Midbrain (tissue), 1 donor: ENCODE data around the gene KAZN.

ENCODE experiments used
- DNase-seq: peaks from one replicate; lab custom pipeline; 2025; lab: John Stamatoyannopoulos, UW

The KAZN gene

DNA sequence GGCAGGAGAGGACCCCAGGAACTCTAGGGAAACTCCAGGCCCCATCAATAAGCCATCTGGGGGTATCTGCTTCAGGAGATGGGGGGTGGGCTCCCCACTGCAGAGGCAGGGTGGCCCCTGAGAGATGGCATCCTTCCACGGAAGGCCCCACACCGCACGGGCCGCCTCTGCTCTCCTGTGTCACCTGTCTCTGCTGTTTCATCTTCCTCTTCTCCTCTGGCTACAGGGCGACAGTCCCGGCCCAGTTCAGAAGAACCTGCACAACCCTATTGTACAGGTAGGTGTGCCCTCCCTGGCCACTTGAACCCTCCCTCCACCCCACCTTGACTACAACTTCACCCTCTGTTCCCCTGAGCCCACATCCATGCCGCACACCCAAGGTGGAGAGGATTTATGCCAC lies 464.9 kb downstream of the KAZN start:
- DNase-seq = no peak

- no peak for DNase-seq
These were observed 465.3 kb downstream of the KAZN start for GRCh38 chr1:15063783-15064182.

GRCh38 chr1:15064217-15064929 lies 465.9 kb downstream of the KAZN start:
- no peak for DNase-seq

DNA sequence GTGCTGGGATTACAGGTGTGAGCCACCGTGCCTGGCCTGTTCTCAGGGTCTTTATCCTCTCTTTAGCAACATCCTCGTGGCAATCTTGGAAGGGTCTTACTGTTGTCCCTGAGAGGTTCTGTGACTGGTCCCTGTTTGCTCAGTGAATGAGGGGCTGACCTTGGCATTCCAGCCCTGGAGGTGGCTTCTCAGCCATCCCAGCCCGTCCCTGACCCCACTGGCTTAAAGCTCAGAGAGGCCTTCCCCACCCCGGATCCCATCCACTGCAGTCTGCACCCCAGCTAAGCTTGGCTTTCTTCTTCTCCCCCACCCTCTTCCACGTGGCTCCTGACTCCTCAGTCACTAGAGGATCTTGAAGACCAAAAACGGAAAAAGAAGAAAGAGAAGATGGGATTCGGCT lies 466.8 kb downstream of the KAZN start:
- DNase-seq = no peak

GRCh38 chr1:15065736-15066135 lies 467.3 kb downstream of the KAZN start:
- no peak for DNase-seq

- DNase-seq = no peak
These were observed 467.7 kb downstream of the KAZN start for GRCh38 chr1:15066191-15066590.

DNA sequence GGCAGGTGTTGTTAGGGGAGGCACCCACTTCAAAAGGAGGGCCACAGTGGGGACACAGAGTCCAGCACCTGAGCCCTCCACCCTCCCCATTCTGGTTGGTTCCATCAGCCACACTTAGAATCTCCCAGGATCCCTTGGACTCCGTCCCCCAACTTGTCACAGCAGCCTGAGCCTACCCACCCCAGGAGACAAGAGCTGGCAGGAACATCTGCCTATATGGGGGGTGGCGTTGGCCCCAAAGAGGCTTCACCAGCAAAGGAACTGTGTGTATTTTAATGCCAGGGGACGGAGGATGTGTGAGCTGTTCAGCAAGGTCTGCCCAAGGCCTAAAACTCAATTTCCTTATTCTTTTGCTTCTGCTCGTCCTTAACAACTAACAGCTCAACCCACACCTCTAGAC lies 468.7 kb downstream of the KAZN start:
- no peak for DNase-seq

DNA sequence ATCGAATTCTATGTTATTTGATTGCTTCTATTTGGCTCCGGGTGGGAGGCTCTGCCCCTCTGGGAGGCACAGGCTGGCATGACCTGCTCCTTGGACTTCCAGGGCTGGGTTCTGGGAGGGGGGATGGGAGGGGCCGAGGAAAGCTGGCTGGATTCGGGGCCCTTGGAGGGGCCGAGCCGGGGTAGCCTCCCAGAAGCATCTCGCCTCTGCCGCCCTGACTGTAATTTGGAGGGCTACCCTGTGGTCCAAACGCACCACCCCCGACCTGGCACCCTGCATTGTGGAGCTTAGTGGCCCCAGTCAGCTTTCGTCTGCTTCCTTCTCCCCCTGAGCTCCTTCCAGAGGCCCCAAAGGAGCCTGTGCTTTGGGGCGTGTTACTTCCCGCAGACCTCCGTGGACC lies 469.7 kb downstream of the KAZN start:
- DNase-seq = no peak

GRCh38 chr1:15068997-15069396 lies 470.5 kb downstream of the KAZN start:
- no peak for DNase-seq

GRCh38 chr1:15070145-15070748 lies 471.8 kb downstream of the KAZN start:
- DNase-seq = no peak

DNA sequence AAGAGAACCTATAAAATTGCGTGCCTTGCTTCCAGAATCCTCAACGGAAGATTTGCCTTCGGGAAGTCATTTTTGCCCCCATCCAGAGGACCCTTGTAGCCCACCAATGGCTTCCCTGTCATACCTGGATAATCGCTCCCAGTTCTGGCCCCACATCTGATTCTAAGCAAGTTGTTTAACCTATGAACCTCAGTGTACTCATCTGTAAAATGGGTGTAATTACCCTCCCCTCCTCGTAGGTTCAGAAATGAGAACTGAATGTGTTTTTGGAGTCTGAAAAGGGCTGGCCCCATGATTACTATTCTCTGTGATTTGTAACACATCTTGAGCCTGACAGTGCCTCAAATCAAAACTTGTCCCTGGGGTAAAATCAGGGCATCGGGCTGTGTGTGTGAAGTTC lies 473.5 kb downstream of the KAZN start:
- DNase-seq = no peak

DNA sequence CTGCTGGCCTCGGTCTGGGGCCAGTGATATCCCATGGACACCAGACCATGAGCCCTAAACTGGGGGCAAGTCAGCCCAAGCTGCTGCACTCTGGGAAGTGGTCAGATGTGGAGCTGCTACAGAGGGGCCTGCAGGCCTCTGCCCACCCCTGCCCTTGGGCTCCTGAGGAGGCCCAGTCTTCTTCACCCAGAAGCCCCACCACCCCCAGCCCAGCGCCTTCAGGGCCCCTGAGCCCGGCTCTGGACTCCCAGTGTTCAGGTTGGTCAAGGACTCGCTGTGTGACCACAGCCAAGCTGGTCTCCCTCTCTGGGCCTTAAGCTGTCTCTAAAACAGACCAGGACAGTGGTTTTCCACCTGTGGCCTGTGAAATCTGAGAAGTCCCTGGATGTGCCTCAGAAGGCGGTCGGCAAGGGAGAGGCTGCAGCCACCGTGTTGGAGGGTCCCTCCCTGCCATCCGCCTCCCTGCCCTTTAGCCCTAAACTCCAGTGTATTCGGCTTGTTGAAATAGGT lies 475.4 kb downstream of the KAZN start:
- DNase-seq = no peak

- DNase-seq = no peak
These were observed 476.7 kb downstream of the KAZN start for GRCh38 chr1:15075175-15075574.

GRCh38 chr1:15075817-15076216 lies 477.3 kb downstream of the KAZN start:
- DNase-seq = no peak

DNA sequence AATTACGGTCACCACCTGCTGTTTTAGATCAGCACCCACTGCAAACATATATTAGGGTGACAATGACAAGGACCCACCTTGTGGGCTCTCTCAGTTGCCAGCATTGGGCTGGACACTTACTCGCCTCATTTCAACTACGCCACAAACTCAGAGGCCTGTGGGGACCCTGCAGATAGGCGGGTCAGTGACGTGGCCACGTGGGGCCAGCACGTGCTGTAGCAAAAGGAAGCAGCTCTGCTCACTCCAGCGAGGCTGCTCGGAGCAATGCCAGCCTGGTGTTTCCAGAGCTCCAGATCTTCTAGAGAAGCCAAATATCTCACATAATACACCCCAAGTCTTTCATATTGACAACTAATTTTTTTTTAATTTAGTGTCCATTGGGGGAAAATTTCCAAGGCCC lies 478.3 kb downstream of the KAZN start:
- DNase-seq = no peak

DNA sequence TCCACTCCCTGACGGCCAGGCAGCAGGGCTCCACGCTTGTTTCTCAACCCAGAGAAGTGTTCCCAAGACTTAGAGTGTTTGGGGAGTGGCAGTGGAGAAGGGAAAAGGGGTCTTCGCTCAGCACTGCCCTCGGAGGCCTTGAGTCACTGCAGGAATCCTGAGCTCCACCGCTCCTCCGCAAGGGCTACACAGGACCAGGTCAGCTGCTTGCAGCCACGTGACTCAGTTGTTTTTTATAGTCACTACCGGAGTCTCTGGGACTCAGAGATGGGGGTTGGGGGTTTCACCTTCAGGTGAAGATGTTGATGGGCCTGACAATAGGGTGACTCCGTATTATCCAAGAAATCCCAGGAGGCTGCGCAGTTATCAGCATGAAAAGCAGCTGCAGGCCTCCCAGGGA lies 478.9 kb downstream of the KAZN start:
- DNase-seq = no peak

DNA sequence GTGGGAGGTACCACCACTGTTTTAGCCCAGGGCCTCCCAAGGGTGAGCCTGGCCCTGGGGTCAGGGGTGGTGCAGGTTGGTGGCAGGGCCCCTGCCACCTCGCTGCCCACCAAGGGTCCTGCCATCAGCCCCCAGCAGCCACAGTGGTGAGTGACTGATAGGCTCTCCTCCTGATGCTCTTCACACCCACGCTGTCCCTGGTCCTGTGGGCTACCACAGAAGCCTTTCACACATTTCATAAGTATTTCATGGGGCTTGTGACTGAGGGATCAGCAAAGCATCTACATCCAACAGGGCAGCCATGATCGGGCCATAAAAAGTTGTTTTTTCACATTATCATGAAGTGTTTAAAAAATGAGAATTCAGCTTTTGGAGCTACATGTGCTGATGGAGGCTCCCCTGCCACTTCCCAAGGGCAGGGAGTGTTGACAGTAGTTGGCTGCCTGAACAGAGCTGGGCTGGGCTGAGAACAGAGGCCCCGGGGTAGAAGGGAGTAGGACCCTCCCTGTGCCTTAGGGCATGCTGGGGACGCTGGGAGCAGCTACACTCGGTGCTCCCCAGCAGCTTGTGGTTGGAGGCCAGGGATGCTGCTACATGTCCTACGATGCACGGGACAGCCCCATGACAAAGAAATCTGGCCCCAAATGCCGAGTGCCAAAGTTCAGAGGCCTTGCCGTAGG lies 482.0 kb downstream of the KAZN start:
- no peak for DNase-seq

DNA sequence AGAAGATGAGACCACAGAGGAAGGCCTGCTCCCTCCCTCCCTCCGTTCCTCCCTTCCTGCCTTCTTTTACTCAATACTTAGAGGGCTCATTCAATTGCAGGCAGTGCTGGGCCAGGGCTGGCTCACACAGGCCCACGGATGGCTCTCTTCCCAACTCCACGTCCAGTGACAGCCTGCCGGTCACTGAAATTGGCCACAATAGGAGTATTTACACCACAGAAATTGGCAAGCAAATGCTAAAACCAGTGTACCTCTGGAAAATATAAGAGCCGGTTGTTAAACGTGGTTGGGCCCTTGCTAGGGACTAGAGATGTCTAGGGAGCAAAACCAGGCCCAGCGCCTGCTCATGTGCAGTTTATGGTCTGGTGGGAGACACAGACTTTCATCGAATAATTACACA lies 482.6 kb downstream of the KAZN start:
- DNase-seq = no peak

DNA sequence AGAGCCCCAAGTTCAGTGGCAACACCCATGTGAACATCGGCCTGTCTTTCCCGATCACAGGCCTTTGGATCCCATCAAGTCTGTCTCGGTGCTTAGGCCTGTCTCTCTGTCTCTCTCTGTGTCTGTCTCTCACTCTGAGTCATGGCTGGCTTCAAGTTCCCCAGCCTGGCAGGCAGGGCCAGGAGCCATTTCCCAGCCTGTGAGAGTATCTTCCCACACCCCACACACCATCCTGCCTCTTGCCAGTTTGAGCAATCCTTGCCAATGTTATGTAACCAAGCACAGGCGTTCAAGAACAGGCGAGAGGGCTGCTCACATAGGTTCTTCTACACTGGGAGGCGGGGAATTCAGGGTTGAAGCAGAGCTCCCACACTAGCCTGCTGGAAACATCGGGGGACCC lies 485.1 kb downstream of the KAZN start:
- no peak for DNase-seq

DNA sequence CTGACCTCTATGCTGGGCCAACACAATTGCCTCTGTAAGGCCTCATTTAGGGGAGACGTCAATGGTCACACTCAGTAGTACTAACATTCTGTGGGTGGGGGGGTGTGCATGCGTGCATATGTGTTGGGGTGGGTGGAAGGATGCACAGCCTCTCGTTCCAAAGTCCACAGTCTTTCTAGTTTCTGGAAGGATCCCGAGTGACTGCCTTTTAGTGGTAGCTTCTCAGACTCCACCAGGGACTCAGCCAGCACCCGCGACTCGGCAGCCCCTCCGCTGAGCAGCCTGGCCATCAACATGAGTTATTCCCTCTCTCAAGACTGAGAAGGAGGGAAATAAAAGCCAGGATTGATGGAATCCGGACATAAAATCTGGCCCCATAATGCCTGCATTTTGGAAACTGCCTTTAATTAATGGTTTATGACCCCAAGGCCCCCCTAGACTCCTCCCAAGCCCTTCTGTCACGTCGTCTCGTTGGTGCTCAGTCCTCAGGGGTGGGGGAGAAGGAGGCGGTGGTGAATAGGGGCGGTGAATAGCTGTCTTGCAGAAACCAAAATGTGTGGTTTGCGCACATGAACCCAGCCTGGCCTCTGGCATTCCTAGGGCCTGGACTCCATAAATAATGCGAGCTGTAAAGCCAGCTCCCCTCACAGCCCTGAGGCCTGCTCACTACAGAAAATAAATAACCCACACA lies 489.9 kb downstream of the KAZN start:
- peak; percentile 42 for DNase-seq

- DNase-seq = no peak
These were observed 490.9 kb downstream of the KAZN start for GRCh38 chr1:15089258-15089992.

DNA sequence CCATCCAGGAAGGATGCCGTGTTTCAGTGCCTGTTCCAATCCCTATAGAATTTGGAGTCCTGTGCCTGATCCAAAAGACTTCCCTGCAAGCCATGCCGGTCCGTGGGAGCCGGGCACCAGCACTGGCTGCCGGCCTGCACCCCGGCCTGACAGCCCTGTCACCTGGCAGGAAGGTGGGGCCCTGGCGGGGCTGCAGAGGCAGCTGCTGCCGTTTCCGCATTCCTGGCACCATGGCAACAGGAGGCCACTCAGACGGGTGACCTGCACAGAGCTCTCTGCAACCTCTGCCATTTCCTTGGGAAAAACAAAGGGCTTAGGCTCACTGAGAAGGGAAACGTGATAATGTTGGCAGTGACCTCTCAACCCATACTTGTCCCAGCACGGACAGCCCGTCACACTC lies 491.9 kb downstream of the KAZN start:
- DNase-seq = no peak
